Smooth muscle cell (in vitro differentiated cells): Measurements from ENCODE around the gene LPAR1. TPM values are rescaled to one million over a fixed set of nuclear protein-coding genes. Genes with fewer than 3 reads are reported as not detected.

Experiments
- DNase-seq: peaks from one replicate; lab custom pipeline; 2025; ENCODE audit not compliant: unreplicated experiment; lab: John Stamatoyannopoulos, UW
- H2AFZ ChIP-seq: fragments of 200-600 bp; sonication (generic); 2 replicates; pipeline ENCODE4 v1.6.0; 2016; ENCODE audit warnings: antibody characterized with exemption, low read depth, mild to moderate bottlenecking
- H3F3A ChIP-seq: fragments of 200-600 bp; sonication (generic); 2 replicates; pipeline ENCODE4 v1.6.0; 2017; ENCODE audit warnings: antibody characterized with exemption, low read depth
- H3K27ac ChIP-seq: fragments of 200-600 bp; sonication (generic); 2 replicates; pipeline ENCODE4 v1.5.1; 2016; ENCODE audit warnings: low read depth, mild to moderate bottlenecking
- H3K27me3 ChIP-seq: fragments of 200-600 bp; sonication (generic); 2 replicates; pipeline ENCODE4 v1.6.1; 2016; ENCODE audit warnings: low read depth, mild to moderate bottlenecking
- H3K36me3 ChIP-seq: fragments of 200-600 bp; sonication (generic); 2 replicates; pipeline ENCODE4 v1.5.1; 2016; ENCODE audit warnings: low read depth
- H3K4me1 ChIP-seq: fragments of 200-600 bp; sonication (generic); 2 replicates; pipeline ENCODE4 v1.5.1; 2016; ENCODE audit warnings: low read depth
- H3K4me2 ChIP-seq: fragments of 200-600 bp; sonication (generic); 2 replicates; pipeline ENCODE4 v1.6.0; 2016; ENCODE audit warnings: mild to moderate bottlenecking
- H3K4me3 ChIP-seq: fragments of 200-600 bp; sonication (generic); 2 replicates; pipeline ENCODE4 v1.5.1; 2016; ENCODE audit warnings: mild to moderate bottlenecking
- H3K79me2 ChIP-seq: fragments of 200-600 bp; sonication (generic); 2 replicates; pipeline ENCODE4 v1.6.0; 2016; ENCODE audit warnings: low read depth, mild to moderate bottlenecking
- H3K9ac ChIP-seq: fragments of 200-600 bp; sonication (generic); 2 replicates; pipeline ENCODE4 v1.6.0; 2016; ENCODE audit warnings: low read depth
- H3K9me3 ChIP-seq: fragments of 200-600 bp; sonication (generic); replicated peaks from 2 replicates; pipeline ENCODE4 v1.5.1; 2016; ENCODE audit warnings: low read depth
- H4K20me1 ChIP-seq: fragments of 200-600 bp; sonication (generic); 2 replicates; pipeline ENCODE4 v1.6.0; 2016; ENCODE audit warnings: low read depth
- CTCF ChIP-seq: fragments of 200-600 bp; sonication (generic); IDR thresholded peaks from 2 replicates; pipeline ENCODE4 v1.5.1; 2017; ENCODE audit warnings: borderline replicate concordance, mild to moderate bottlenecking, antibody characterized with exemption; ENCODE audit not compliant: insufficient read depth, poor library complexity, severe bottlenecking
- WGBS: methylation state at CpG from one replicate; pipeline ENCODE4 v1.1.7; 2016; ENCODE audit warnings: low lambda C conversion rate; 5-methylcytosine and 5-hydroxymethylcytosine counted together
- polyA plus RNA-seq: library from polyadenylated mRNA; unstranded; fragments of >200 nt; fragmentation: Nextera tagmentation; extraction: Ambion mirVana; gene quantifications from 2 replicates; pipeline ENCODE4 v1.2.1, GENCODE V29; 2016
- total RNA-seq: library from RNA; depleted of rRNA; stranded (reverse); fragments of >200 nt; gene quantifications from 2 replicates; pipeline ENCODE4 v1.2.3, GENCODE V29; 2014

Gene LPAR1
- total and polyA plus RNA-seq, 2 experiments from 2014 or later, result 20.5 to 21.3 TPM

- Histone ChIP-seq H3K9ac (no peak overlapping the region), H3K36me3 (no peaks in the 10 kb centered on the region), H2AFZ (no peak overlapping the region), H3K9me3 (no peaks in the 10 kb centered on the region), H3K27ac (no peak overlapping the region), H3K4me1 (peaks cover 4% of the 10 kb centered on the region), H3K79me2 (no peaks in the 10 kb centered on the region), H4K20me1 (no peaks in the 10 kb centered on the region), H3K27me3 (no peaks in the 10 kb centered on the region), H3K4me2 (peak overlapping the region; percentile 35), H3K4me3 (no peak overlapping the region), H3F3A (no peaks in the 10 kb centered on the region)
- no peak for TF ChIP-seq CTCF
- 44% methylated on average over 1 of the region's 1 CpG for WGBS
- no peak for DNase-seq
Observed at GRCh38 chr9:110942522-110942921, 95.7 kb downstream of the LPAR1 start.

- Histone ChIP-seq H3F3A (no peaks in the 10 kb centered on the region), H3K79me2 (no peaks in the 10 kb centered on the region), H3K9ac (no peak overlapping the region), H4K20me1 (no peaks in the 10 kb centered on the region), H3K36me3 (no peaks in the 10 kb centered on the region), H3K4me3 (no peak overlapping the region), H3K4me2 (no peak overlapping the region), H2AFZ (no peak overlapping the region), H3K27ac (no peak overlapping the region), H3K4me1 (peaks cover 4% of the 10 kb centered on the region), H3K9me3 (no peaks in the 10 kb centered on the region), H3K27me3 (no peaks in the 10 kb centered on the region)
- no peak for DNase-seq
- TF ChIP-seq CTCF, result no peak
- WGBS, result 98% methylated on average over 6 of the region's 6 CpGs
Observed at GRCh38 chr9:110940951-110941557, 97.2 kb downstream of the LPAR1 start.

- Histone ChIP-seq H3K4me1 (peaks cover 4% of the 10 kb centered on the region), H3K4me2 (no peak overlapping the region), H3K27me3 (no peaks in the 10 kb centered on the region), H3K4me3 (no peak overlapping the region), H4K20me1 (no peaks in the 10 kb centered on the region), H3K9ac (no peak overlapping the region), H3F3A (no peaks in the 10 kb centered on the region), H2AFZ (no peak overlapping the region), H3K9me3 (no peaks in the 10 kb centered on the region), H3K27ac (no peak overlapping the region), H3K79me2 (no peaks in the 10 kb centered on the region), H3K36me3 (no peaks in the 10 kb centered on the region)
- no peak for DNase-seq
- TF ChIP-seq CTCF, result no peak
- WGBS, result 97% methylated on average over 1 of the region's 1 CpG
Observed at GRCh38 chr9:110939573-110939972, 98.7 kb downstream of the LPAR1 start.

- Histone ChIP-seq H3K4me1 (peaks cover 4% of the 10 kb centered on the region), H4K20me1 (no peaks in the 10 kb centered on the region)
Observed at GRCh38 chr9:110939047-110939446, 99.2 kb downstream of the LPAR1 start.

More at GRCh38 chr9:110939047-110939446, 99.2 kb downstream of the LPAR1 start:
- H3K36me3 ChIP-seq, result no peaks in the 10 kb centered on the region
- DNase-seq, result no peak
- no peak overlapping the region for H3K4me2 ChIP-seq
- no peaks in the 10 kb centered on the region for H3K9me3 ChIP-seq
- H3K27me3 ChIP-seq, result no peaks in the 10 kb centered on the region
- TF ChIP-seq CTCF, result no peak
- H2AFZ ChIP-seq, result no peak overlapping the region
- no peaks in the 10 kb centered on the region for H3K79me2 ChIP-seq
- 92% methylated on average over 5 of the region's 5 CpGs for WGBS
- no peak overlapping the region for H3K4me3 ChIP-seq
- H3K9ac ChIP-seq, result no peak overlapping the region
- H3K27ac ChIP-seq, result no peak overlapping the region
- no peaks in the 10 kb centered on the region for H3F3A ChIP-seq
